HK-2 (cell line): ENCODE results near the gene GDF15.
"Not testable (repeated sequence)": the region's sequence is repeated elsewhere in the genome, so short reads cannot be mapped to it uniquely, and the experiment has no call there.

Source experiments
- DNase-seq: peaks from one replicate; pipeline ENCODE4 v3.0.0-alpha.2; 2018; ENCODE audit not compliant: unreplicated experiment

Gene GDF15

GRCh38 chr19:18364277-18364825 lies 21.6 kb upstream of the GDF15 start:
- DNase-seq: not testable (repeated sequence)

GRCh38 chr19:18364826-18365528 lies 21.0 kb upstream of the GDF15 start:
- DNase-seq: peak; percentile 82

GRCh38 chr19:18366021-18366435 lies 19.9 kb upstream of the GDF15 start:
- no peak for DNase-seq

- no peak for DNase-seq
Measured at GRCh38 chr19:18368504-18369222, 17.3 kb upstream of the GDF15 start.

GRCh38 chr19:18373407-18373891 lies 12.5 kb upstream of the GDF15 start:
- DNase-seq: no peak

GRCh38 chr19:18373892-18374629 lies 11.9 kb upstream of the GDF15 start:
- DNase-seq: peak; percentile 98

- DNase-seq: no peak
Measured at GRCh38 chr19:18377026-18377425, 8.9 kb upstream of the GDF15 start.

- peak; percentile 83 for DNase-seq
Measured at GRCh38 chr19:18379803-18380747, 5.9 kb upstream of the GDF15 start.

GRCh38 chr19:18380843-18381242 lies 5.1 kb upstream of the GDF15 start:
- DNase-seq: no peak

GRCh38 chr19:18383622-18384021 lies 2.3 kb upstream of the GDF15 start:
- DNase-seq: peak; percentile 73

GRCh38 chr19:18384775-18385174 lies 1.2 kb upstream of the GDF15 start:
- no peak for DNase-seq

GRCh38 chr19:18385359-18385674 lies 641 bp upstream of the GDF15 start:
- DNase-seq: no peak

GRCh38 chr19:18386543-18387271 lies 749 bp downstream of the GDF15 start:
- no peak for DNase-seq

- DNase-seq: peak; percentile 77
Measured at GRCh38 chr19:18388100-18388959, 2.4 kb downstream of the GDF15 start.

- DNase-seq: no peak
Measured at GRCh38 chr19:18388960-18389725, 3.2 kb downstream of the GDF15 start.

- no peak for DNase-seq
Measured at GRCh38 chr19:18389726-18390064, 3.7 kb downstream of the GDF15 start.

- DNase-seq: no peak
Measured at GRCh38 chr19:18390065-18390907, 4.3 kb downstream of the GDF15 start.

- DNase-seq: no peak
Measured at GRCh38 chr19:18391509-18392075, 5.6 kb downstream of the GDF15 start.
